Mesenchymal stem cell (in vitro differentiated cells and primary cell): ENCODE data around the gene DUSP9.
"Not testable (repeated sequence)": the region's sequence is repeated elsewhere in the genome, so short reads cannot be mapped to it uniquely, and the experiment has no call there.

Source experiments
- DNase-seq: peaks from one replicate; pipeline ENCODE4 v3.0.0-alpha.2; 2013
- H2AFZ ChIP-seq: one replicate; pipeline ENCODE4 v1.6.1; 2013; ENCODE audit warnings: low read depth, mild to moderate bottlenecking, control low read depth, inconsistent platforms, low read length, moderate library complexity
- H2AK5ac ChIP-seq: 2 replicates; pipeline ENCODE4 v1.6.1; 2013; ENCODE audit warnings: low read length, moderate library complexity, mild to moderate bottlenecking, inconsistent platforms; ENCODE audit not compliant: severe bottlenecking
- H2BK120ac ChIP-seq: one replicate; pipeline ENCODE4 v1.6.1; 2013; ENCODE audit warnings: low read depth, mild to moderate bottlenecking, inconsistent platforms, low read length, moderate library complexity
- H2BK12ac ChIP-seq, 2 experiments: one replicate each; pipeline ENCODE4 v1.6.1; 2013; ENCODE audit warnings: inconsistent platforms in 2 of 2, low read length in 2 of 2, mild to moderate bottlenecking in 2 of 2, moderate library complexity in 2 of 2, control low read depth in 1 of 2
- H2BK15ac ChIP-seq: one replicate; pipeline ENCODE4 v1.6.1; 2013; ENCODE audit warnings: mild to moderate bottlenecking, low read depth, inconsistent platforms; ENCODE audit not compliant: poor library complexity, severe bottlenecking
- H2BK5ac ChIP-seq: 2 replicates; pipeline ENCODE4 v1.6.1; 2013; ENCODE audit warnings: low read depth, mild to moderate bottlenecking, low read length, control low read depth, inconsistent platforms; ENCODE audit not compliant: poor library complexity, severe bottlenecking
- H3K14ac ChIP-seq, 2 experiments: one replicate each; pipeline ENCODE4 v1.6.1; 2013; ENCODE audit warnings: inconsistent platforms in 2 of 2, low read length in 2 of 2, control low read depth in 1 of 2, mild to moderate bottlenecking in 1 of 2, moderate library complexity in 1 of 2
- H3K18ac ChIP-seq, 2 experiments: one replicate each; pipeline ENCODE4 v1.6.1; 2013; ENCODE audit warnings: inconsistent platforms in 2 of 2, low read length in 2 of 2, control low read depth in 1 of 2, low read depth in 1 of 2, mild to moderate bottlenecking in 1 of 2
- H3K23ac ChIP-seq, 2 experiments: one replicate each; pipeline ENCODE4 v1.6.1; 2013; ENCODE audit warnings: inconsistent platforms in 2 of 2, low read length in 2 of 2, mild to moderate bottlenecking in 2 of 2, moderate library complexity in 2 of 2, control low read depth in 1 of 2
- H3K27ac ChIP-seq: 2 replicates; pipeline ENCODE4 v1.5.1; 2013; ENCODE audit warnings: mild to moderate bottlenecking, moderate library complexity, low read length, control low read depth, inconsistent platforms; ENCODE audit not compliant: poor library complexity, severe bottlenecking
- H3K27me3 ChIP-seq, 2 experiments: 2 replicates each; pipeline versions ENCODE4 v1.6.1 to v1.7.0; 2013; ENCODE audit warnings: low read length in 2 of 2, mild to moderate bottlenecking in 2 of 2, moderate library complexity in 2 of 2, control low read depth in 1 of 2, inconsistent platforms in 1 of 2; ENCODE audit not compliant: control insufficient read depth in 1 of 2, insufficient read depth in 1 of 2
- H3K36me3 ChIP-seq, 2 experiments: 2 replicates each; pipeline versions ENCODE4 v1.6.1 to v1.7.0; 2013; ENCODE audit warnings: low read length in 2 of 2, control low read depth in 1 of 2, inconsistent platforms in 1 of 2, low read depth in 1 of 2, mild to moderate bottlenecking in 1 of 2; ENCODE audit not compliant: insufficient read depth in 2 of 2, control insufficient read depth in 1 of 2
- H3K4ac ChIP-seq, 2 experiments: one replicate each; pipeline ENCODE4 v1.6.1; 2013; ENCODE audit warnings: inconsistent platforms in 2 of 2, low read length in 2 of 2, mild to moderate bottlenecking in 2 of 2, moderate library complexity in 2 of 2, control low read depth in 1 of 2, low read depth in 1 of 2
- H3K4me1 ChIP-seq: 2 replicates; pipeline ENCODE4 v1.6.1; 2013; ENCODE audit warnings: low read depth, low read length, control low read depth; ENCODE audit not compliant: control insufficient read depth, insufficient read depth
- H3K4me2 ChIP-seq: 2 replicates; pipeline ENCODE4 v1.6.1; 2013; ENCODE audit warnings: low read length, mild to moderate bottlenecking, inconsistent platforms; ENCODE audit not compliant: poor library complexity, severe bottlenecking
- H3K4me3 ChIP-seq, 2 experiments: 2 replicates each; pipeline versions ENCODE4 v1.5.1 to v1.7.0; 2013; ENCODE audit warnings: low read length in 2 of 2, mild to moderate bottlenecking in 2 of 2, control low read depth in 1 of 2, low read depth in 1 of 2; ENCODE audit not compliant: insufficient read depth in 1 of 2
- H3K79me1 ChIP-seq: replicated peaks from 2 replicates; pipeline ENCODE4 v1.6.1; 2013; ENCODE audit warnings: mild to moderate bottlenecking, control low read depth, low read length, inconsistent platforms; ENCODE audit not compliant: poor library complexity, severe bottlenecking
- H3K9ac ChIP-seq: 2 replicates; pipeline ENCODE4 v1.7.0; 2013; ENCODE audit warnings: mild to moderate bottlenecking, low read length, moderate library complexity
- H3K9me3 ChIP-seq: 2 replicates; pipeline ENCODE4 v1.7.0; 2013; ENCODE audit warnings: mild to moderate bottlenecking, low read length; ENCODE audit not compliant: control insufficient read depth
- H4K8ac ChIP-seq: one replicate; pipeline ENCODE4 v1.6.1; 2013; ENCODE audit warnings: inconsistent platforms, mild to moderate bottlenecking, low read length, moderate library complexity
- H4K91ac ChIP-seq: one replicate; pipeline ENCODE4 v1.6.1; 2013; ENCODE audit warnings: mild to moderate bottlenecking, low read length, inconsistent platforms
- WGBS: methylation state at CpG from one replicate; pipeline ENCODE4 v1.1.7; 2013; ENCODE audit warnings: mixed read lengths; 5-methylcytosine and 5-hydroxymethylcytosine counted together

The DUSP9 gene

GRCh38 chrX:153603131-153603656 lies 43.8 kb upstream of the DUSP9 start:
- H3K4me1 ChIP-seq = peaks cover 8% of the 10 kb centered on the region
- no peak overlapping the region for H3K23ac ChIP-seq
- H3K79me1 ChIP-seq = peaks cover 2% of the 10 kb centered on the region
- no peak overlapping the region for H3K4me2 ChIP-seq
- no peak overlapping the region for H2BK120ac ChIP-seq
- H3K9me3 ChIP-seq = peaks cover 2% of the 10 kb centered on the region
- no peak overlapping the region for H2BK12ac ChIP-seq
- no peaks in the 10 kb centered on the region for H3K36me3 ChIP-seq
- no peak for DNase-seq
- H2AFZ ChIP-seq = no peak overlapping the region
- no peak overlapping the region for H3K9ac ChIP-seq
- H3K27me3 ChIP-seq = peaks cover 0 to 49% of the 10 kb centered on the region in 2 experiments
- H3K27ac ChIP-seq = no peak overlapping the region
- no peak overlapping the region for H3K14ac ChIP-seq
- no peak overlapping the region for H3K4me3 ChIP-seq
- H2AK5ac ChIP-seq = no peak overlapping the region
- H3K18ac ChIP-seq = no peak overlapping the region
- no peak overlapping the region for H2BK15ac ChIP-seq
- 89% methylated on average over 15 of the region's 17 CpGs for WGBS
- no peak overlapping the region for H4K8ac ChIP-seq
- H4K91ac ChIP-seq = no peak overlapping the region
- H2BK5ac ChIP-seq = no peak overlapping the region
- H3K4ac ChIP-seq = no peak overlapping the region

- Histone ChIP-seq H3K27me3 (peaks cover 0 to 63% of the 10 kb centered on the region in 2 experiments), H3K4me1 (peaks cover 10% of the 10 kb centered on the region)
- not testable (repeated sequence) for DNase-seq, H3K9ac ChIP-seq, H3K79me1 ChIP-seq, H3K4me3 ChIP-seq, H2BK15ac ChIP-seq, H2BK12ac ChIP-seq, H3K18ac ChIP-seq, H3K23ac ChIP-seq, H2BK120ac ChIP-seq, H4K91ac ChIP-seq, H3K4me2 ChIP-seq, H3K9me3 ChIP-seq, H3K27ac ChIP-seq, H4K8ac ChIP-seq, H2AFZ ChIP-seq, H3K14ac ChIP-seq, H2AK5ac ChIP-seq, H3K4ac ChIP-seq, H3K36me3 ChIP-seq, H2BK5ac ChIP-seq
- WGBS = 80% methylated on average over 13 of the region's 18 CpGs
Measured at GRCh38 chrX:153604666-153605380, 42.2 kb upstream of the DUSP9 start.

GRCh38 chrX:153606503-153606902 lies 40.5 kb upstream of the DUSP9 start:
- Histone ChIP-seq H2BK5ac (no peak overlapping the region), H3K18ac (no peak overlapping the region), H2AFZ (no peak overlapping the region), H3K23ac (no peak overlapping the region), H3K4me1 (peaks cover 12% of the 10 kb centered on the region), H3K79me1 (no peaks in the 10 kb centered on the region), H2BK15ac (no peak overlapping the region), H3K4me2 (no peak overlapping the region), H3K4ac (no peak overlapping the region), H2BK120ac (no peak overlapping the region), H4K8ac (no peak overlapping the region), H3K9me3 (peaks cover 2% of the 10 kb centered on the region), H3K4me3 (no peak overlapping the region), H3K27me3 (peaks cover 0 to 72% of the 10 kb centered on the region in 2 experiments), H4K91ac (no peak overlapping the region), H2BK12ac (no peak overlapping the region), H2AK5ac (no peak overlapping the region), H3K9ac (no peak overlapping the region), H3K14ac (no peak overlapping the region), H3K36me3 (no peaks in the 10 kb centered on the region), H3K27ac (no peak overlapping the region)
- WGBS = 91% methylated on average over 21 of the region's 23 CpGs
- no peak for DNase-seq

GRCh38 chrX:153608376-153608775 lies 38.6 kb upstream of the DUSP9 start:
- Histone ChIP-seq H3K4ac (no peak overlapping the region), H3K27me3 (peaks cover 3 to 74% of the 10 kb centered on the region in 2 experiments), H3K4me3 (no peak overlapping the region), H2AFZ (no peak overlapping the region), H4K8ac (no peak overlapping the region), H3K9ac (no peak overlapping the region), H2BK12ac (no peak overlapping the region), H3K4me2 (no peak overlapping the region), H2AK5ac (no peak overlapping the region), H3K18ac (no peak overlapping the region), H2BK15ac (no peak overlapping the region), H4K91ac (no peak overlapping the region), H3K79me1 (no peaks in the 10 kb centered on the region), H2BK5ac (no peak overlapping the region), H3K23ac (no peak overlapping the region), H3K14ac (no peak overlapping the region), H3K27ac (no peak overlapping the region), H3K36me3 (no peaks in the 10 kb centered on the region), H2BK120ac (no peak overlapping the region), H3K4me1 (peaks cover 12% of the 10 kb centered on the region), H3K9me3 (peaks cover 2% of the 10 kb centered on the region)
- no peak for DNase-seq
- 93% methylated on average over 2 of the region's 2 CpGs for WGBS
